Globus pallidus (tissue), 1 donor: ENCODE measurements around the gene CDC45.
"Not testable (repeated sequence)": the region's sequence is repeated elsewhere in the genome, so short reads cannot be mapped to it uniquely, and the experiment has no call there.

Experiments used
- DNase-seq: peaks from one replicate; pipeline ENCODE4 v3.0.0-alpha.2; 2015; ENCODE audit warnings: low spot score

Gene CDC45

DNA sequence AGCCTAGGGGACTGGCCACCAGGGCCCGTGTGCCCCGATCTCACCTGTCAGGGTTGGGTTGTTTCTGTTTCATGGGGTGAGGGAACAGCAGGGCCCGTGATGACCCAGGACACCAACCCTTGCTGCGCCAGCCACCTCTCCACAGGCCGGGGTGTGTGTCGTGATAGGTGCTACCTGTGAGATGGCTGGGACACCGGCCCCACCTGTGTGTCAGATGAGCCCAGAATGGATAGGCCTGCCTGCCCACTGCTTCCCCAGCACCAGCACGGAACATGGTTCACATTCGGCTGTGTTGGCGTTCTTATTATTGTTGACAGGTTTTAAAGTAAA, 37.4 kb downstream of the CDC45 start:
- no peak for DNase-seq

GRCh38 chr22:19517919-19518611, 38.3 kb downstream of the CDC45 start:
- no peak for DNase-seq

- DNase-seq, result no peak
These were observed 38.9 kb downstream of the CDC45 start for GRCh38 chr22:19518635-19519034.

- peak; percentile 30 for DNase-seq
These were observed 39.6 kb downstream of the CDC45 start for GRCh38 chr22:19519041-19519926.

GRCh38 chr22:19520007-19520406, 40.3 kb downstream of the CDC45 start:
- DNase-seq, result no peak

DNA sequence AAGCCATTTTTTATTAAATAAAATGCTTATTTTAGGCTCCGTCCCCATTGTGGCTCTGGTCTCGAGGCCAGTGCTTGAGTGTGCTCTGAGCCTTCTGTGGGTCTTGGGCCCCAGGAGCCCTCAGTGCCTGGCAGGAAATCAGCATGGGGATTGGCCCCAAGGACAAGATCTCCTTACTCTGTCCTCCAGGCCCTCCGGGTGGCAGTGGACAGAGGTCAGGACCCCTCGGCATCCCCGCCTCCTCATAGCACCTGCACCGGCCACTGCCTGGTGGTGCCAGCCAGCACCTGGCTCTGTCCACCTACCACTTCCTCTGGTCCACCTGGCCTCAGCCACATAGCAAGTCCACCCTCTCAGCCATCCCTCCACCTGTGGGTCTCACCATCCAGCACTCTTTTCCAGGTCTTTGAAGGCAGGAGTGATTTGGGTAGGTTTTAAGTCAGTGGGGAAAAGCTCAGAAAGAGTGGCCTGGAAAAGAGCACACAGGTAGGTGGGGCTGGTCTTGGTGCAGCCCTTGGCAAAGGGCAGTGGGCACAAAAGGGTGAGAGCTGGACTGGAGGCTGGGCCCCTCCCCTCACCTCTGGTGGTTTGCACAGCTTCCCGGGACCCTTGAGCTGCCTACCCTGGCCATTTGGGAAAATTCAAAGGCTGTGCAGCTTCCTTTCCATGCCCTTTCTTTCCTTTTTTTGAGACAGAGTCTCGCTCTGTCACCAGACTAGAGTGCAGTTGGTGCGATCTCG, 41.0 kb downstream of the CDC45 start:
- DNase-seq, result no peak

GRCh38 chr22:19522190-19522880, 42.6 kb downstream of the CDC45 start:
- peak; percentile 31 for DNase-seq

DNA sequence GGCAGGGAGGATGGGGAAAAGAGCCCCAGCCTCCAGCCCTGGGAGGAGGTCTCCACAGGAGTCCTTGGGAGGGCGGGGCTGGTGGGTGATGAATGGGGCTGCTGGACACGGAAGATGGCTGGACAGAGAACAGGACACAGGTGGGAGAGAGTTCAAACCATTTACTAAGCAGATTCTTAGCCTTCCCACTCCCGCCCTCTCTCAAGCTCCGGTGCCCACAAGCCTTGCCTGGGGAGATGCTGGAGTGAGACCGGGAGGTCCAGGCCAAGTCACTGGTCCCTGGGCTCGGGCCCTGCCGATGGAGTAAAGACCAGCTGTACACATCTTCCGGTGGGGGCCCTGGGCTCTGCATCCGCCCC, 43.1 kb downstream of the CDC45 start:
- DNase-seq, result no peak

DNA sequence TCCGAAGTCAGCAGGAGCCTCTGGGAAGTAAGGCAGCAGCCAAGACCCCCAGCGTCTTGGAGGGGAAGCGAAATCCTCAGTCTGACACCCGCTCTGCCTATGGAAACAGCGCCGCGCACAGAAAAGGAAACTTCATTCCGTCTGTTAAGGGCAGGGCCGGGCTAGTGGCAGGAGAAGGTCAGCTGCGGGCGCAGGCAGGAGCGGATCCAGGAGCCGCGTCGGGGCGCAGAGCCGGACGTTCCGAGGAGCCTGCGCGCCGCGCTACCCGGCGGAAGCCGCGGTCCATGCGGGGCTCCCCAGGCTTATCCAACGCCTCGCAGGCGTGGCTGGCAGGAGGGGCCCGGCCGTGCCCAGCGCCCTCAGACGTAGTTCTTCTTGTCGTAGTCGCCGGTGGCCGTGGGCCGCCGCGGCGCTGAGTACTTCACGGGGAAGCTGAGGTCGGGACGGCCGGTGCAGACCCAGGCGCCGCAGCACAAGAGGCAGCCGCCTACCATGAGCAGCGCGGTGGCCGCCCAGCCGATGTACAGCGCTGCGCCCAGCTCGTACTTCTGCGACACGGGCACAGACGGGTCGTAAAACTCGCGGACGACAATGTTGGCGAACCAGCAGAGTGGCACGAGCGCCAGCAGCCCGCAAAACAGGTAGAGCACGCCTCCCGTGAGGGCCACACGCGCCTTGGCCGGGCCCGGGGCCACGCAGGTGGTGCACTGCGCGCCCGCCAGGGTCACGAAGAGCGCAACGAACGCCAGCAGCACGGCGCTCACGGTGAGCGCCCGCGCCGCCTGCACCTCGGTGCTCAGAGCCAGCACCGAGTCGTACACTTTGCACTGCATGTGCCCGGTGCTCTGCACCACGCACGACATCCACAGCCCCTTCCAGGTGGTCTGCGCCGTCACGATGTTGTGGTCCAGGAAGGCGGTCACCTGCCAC, 43.8 kb downstream of the CDC45 start:
- DNase-seq, result no peak

DNA sequence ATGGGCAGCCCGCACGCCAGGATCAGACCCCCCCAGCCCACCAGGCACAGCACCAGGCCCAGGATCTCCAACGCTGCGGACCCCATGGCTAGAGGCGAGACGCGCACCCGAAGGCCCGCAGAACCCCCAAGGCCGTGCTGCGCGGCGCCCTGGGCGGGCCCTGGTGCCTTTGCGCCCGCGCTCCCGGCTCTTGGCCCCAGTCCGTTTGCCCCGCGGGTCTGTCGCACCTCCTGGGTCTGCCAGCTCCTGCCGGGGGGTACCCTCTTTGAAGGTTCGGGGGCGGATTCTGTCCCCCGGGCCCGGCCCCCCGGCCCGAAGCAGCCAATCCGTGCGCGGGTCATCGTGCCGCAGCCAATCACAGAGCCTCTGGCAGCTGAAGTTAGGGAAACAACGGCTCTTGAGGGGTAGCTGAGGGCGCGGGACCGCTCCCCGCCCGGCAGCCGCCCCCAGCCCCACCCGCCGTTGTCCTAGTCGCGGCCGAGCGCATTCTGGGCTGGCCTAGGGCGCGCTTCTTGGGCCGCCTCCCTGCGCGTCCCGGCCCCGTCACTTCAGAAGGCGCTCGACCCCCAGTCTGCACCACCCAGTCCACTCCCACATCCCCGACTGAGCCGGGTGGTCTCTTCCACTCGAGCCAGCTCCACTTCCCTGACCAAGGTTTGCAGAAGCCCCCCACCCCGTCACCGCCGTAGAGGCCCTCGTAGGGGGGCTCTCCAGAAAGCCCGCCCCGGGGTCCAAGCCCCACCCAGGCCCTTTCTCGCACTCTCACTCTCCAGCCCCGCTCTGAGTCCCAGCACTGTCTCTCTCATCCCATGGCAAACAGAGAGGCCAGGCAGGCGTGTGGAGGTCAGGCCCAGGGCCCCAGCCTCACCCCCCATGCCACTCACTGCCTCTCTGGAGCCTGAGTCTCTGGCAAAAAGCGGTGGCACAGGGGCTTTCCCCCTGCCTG, 44.7 kb downstream of the CDC45 start, which contains the start of gene CLDN5:
TSS of gene CLDN5 (minus strand) at position 241 of the 946 bp plus-strand sequence. CDS start at position 86, 155 bp downstream.
- DNase-seq, result no peak

DNA sequence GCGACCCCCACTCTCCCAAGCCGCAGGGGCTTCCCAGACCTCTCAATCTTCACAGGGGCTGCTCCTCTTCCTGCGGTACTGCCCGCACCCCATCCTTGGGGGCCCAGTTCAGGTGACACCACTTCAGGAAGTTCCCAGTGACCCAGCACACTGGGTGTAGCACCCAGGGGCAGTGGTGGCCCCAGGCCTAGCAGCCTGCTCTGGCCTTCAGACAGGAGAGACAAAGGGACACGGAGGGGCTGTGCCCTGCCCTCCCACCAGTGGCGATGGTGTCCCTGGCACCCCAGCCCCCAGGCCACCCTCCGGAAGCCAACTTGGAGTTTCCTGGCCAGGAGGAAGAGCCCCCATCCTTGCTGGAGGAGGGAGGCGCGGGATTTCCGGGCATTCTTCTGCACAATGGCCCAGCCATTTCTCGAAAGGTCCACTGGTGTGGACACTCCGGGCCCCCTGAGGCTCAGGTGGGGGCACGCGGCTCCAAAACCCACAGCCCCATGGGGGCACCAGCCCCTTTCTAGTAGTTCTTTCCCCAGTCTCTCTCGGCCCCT, 45.5 kb downstream of the CDC45 start:
- no peak for DNase-seq

- no peak for DNase-seq
These were observed 45.9 kb downstream of the CDC45 start for GRCh38 chr22:19525666-19526065.

GRCh38 chr22:19526076-19526701, 46.5 kb downstream of the CDC45 start:
- no peak for DNase-seq

- DNase-seq, result no peak
These were observed 47.0 kb downstream of the CDC45 start for GRCh38 chr22:19526702-19527111.

DNA sequence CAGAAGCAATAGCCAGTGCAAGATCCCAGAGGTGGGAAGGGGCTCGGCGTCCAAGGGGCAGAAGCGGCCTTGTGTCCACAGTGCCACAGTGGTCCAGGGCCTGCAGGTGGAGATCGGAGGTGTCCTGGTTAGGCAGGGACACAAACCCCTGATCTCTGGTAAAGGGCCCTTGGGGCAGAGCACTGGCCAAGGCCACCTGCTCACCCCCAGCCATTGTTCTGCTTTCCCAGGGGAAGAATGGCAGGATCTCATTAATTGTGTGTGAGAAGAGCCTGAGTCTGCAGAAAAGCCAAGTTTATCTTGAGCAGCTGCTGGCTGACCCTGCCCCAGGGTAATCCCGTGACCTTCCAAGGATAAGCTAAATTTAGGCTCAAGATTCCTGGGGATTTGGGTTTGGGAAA, 47.6 kb downstream of the CDC45 start:
- no peak for DNase-seq

- DNase-seq, result no peak
These were observed 48.2 kb downstream of the CDC45 start for GRCh38 chr22:19527861-19528417.

- no peak for DNase-seq
These were observed 50.1 kb downstream of the CDC45 start for GRCh38 chr22:19529811-19530210.

GRCh38 chr22:19530751-19531150, 51.0 kb downstream of the CDC45 start:
- no peak for DNase-seq

DNA sequence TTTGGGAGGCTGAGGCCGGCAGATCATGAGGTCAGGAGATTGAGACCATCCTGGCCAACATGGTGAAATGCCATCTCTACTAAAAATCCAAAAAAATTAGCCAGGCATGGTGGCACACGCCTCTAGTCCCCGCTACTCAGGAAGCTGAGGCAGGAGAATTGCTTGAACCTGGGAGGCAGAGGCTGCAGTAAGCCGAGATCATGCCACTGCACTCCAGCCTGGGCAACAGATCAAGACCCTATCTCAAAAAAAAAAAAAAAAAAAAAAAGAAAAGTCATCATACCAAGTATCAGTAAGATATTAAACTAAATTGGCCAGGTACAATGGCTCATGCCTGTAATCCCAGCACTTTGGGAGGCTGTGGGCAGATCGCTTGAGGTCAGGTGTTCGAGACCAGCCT, 51.6 kb downstream of the CDC45 start:
- DNase-seq, result not testable (repeated sequence)
